NCI-H460 (cell line): ENCODE measurements around the gene TCF25. TPM values are rescaled to one million over a fixed set of nuclear protein-coding genes. Genes with fewer than 3 reads are reported as not detected.
"Not testable (repeated sequence)": the region's sequence is repeated elsewhere in the genome, so short reads cannot be mapped to it uniquely, and the experiment has no call there.

Source experiments
- DNase-seq: peaks from one replicate; pipeline ENCODE4 v3.0.0-alpha.2; 2016; ENCODE audit warnings: low read depth; ENCODE audit errors: extremely low read depth
- polyA plus RNA-seq: library from polyadenylated mRNA; depleted of rRNA; stranded (reverse); fragments of >200 nt; gene quantifications from 2 replicates; pipeline ENCODE4 v1.2.3, GENCODE V29; 2014; cell fraction: nucleus; rRNA removed
- total RNA-seq: library from RNA; depleted of rRNA; stranded (reverse); fragments of >200 nt; shearing (Covaris generic); gene quantifications from 2 replicates; pipeline ENCODE4 v1.2.3, GENCODE V29; 2014; rRNA removed

The TCF25 gene, protein sequence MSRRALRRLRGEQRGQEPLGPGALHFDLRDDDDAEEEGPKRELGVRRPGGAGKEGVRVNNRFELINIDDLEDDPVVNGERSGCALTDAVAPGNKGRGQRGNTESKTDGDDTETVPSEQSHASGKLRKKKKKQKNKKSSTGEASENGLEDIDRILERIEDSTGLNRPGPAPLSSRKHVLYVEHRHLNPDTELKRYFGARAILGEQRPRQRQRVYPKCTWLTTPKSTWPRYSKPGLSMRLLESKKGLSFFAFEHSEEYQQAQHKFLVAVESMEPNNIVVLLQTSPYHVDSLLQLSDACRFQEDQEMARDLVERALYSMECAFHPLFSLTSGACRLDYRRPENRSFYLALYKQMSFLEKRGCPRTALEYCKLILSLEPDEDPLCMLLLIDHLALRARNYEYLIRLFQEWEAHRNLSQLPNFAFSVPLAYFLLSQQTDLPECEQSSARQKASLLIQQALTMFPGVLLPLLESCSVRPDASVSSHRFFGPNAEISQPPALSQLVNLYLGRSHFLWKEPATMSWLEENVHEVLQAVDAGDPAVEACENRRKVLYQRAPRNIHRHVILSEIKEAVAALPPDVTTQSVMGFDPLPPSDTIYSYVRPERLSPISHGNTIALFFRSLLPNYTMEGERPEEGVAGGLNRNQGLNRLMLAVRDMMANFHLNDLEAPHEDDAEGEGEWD
- total RNA-seq: 70.3 and 71.4 TPM in 2 replicates
- 284 and 305 TPM in 2 replicates for polyA plus RNA-seq

- peak; percentile 84 for DNase-seq
These were observed at the start of gene TCF25 for GRCh38 chr16:89873109-89873971. TCF25 (plus strand) TSS chr16:89873592; CDS start chr16:89873668, 76 bp downstream.

- not testable (repeated sequence) for DNase-seq
These were observed 49.6 kb upstream of the TCF25 start for GRCh38 chr16:89823824-89824148.

- DNase-seq: peak; percentile 65
These were observed 46.6 kb upstream of the TCF25 start for GRCh38 chr16:89826531-89827382.

DNA sequence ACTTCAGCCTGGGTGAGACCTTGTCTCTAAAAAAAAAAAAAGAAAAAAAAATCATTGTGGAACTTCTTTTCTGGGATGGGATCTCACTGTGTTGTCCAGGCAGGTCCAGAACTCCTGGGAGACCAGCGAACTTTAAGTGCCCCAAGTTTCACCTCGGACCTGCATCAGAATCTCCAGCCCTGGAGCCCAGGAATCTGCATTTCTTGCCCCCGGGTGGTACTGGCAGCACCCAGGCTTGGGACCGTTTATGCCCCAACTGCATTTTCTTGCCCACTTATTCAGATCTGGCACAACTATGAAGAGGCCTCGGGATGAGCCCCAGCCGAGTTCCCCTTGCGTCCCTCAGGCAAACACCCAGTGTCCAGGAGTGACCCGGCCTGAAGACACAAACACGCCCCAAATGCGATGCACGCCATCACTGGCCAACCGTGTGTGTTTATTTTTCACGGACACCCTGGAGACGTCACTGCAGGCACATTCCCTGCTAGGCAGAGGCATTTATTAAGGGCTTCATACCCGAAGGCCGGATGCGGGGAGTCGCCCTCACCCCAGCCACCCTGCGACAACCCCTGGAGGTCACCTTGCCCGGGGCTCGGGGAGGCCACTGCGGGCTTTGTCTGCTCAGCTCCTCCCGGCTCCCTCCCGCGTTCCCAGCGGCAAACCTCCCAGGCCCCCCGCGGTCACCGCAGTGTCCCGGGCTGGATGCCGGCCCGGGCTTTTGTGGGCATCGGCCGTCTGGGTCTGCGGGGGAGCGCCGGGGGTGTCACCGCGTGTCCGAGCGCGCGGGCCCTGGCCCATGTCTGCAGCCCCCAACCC, 45.8 kb upstream of the TCF25 start:
- DNase-seq: peak; percentile 89

- peak; percentile 65 for DNase-seq
These were observed 45.1 kb upstream of the TCF25 start, which contains the start of gene SPIRE2 for GRCh38 chr16:89828199-89828869. SPIRE2 (plus strand) TSS chr16:89828475; CDS start chr16:89828551, 76 bp downstream.

- DNase-seq: no peak
These were observed 44.3 kb upstream of the TCF25 start for GRCh38 chr16:89828870-89829629.

DNA sequence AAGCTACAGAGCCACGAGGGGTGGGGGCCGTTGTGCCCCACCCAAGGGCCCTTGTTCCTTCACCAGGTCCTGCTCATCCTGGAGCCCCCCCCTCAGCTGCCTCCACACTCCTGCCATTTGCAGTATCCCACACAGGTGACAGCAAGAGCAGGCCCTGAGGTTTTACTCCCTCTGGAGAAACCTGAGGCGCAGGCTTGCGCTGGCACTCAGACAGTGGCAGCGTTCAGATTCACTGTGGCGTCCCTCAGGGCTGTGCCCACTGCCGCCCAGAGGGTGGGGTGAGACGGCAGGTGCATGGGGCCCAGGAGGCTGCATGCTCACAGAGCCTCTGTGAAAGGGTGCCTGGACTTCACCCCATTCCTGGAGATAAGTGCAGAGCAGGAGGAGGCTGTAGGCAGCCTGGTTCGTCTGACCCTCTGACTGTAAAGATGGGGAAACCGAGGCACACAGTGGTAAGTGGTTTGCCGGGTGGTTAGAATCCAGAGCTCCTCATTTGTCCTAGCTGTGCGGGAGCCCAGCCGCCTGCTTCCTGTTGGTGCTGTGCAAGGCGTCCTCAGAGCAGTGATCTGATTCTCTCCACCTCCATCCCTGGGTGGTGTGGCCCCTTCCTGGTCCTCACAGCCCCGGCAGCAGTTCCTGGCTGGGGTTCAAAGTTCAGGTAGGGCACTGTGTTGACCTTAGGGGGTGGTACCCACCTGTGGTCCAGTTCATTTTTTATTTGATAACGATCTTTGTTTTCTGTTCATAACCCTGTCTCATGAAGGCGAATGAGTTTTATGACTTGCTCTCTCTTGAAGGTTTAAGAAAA, 43.6 kb upstream of the TCF25 start:
- no peak for DNase-seq

GRCh38 chr16:89831810-89832328, 41.5 kb upstream of the TCF25 start:
- no peak for DNase-seq

- not testable (repeated sequence) for DNase-seq
These were observed 39.6 kb upstream of the TCF25 start for GRCh38 chr16:89833664-89834363.

- DNase-seq: not testable (repeated sequence)
These were observed 38.5 kb upstream of the TCF25 start for GRCh38 chr16:89834813-89835363.

GRCh38 chr16:89836484-89836883, 36.9 kb upstream of the TCF25 start:
- DNase-seq: not testable (repeated sequence)

DNA sequence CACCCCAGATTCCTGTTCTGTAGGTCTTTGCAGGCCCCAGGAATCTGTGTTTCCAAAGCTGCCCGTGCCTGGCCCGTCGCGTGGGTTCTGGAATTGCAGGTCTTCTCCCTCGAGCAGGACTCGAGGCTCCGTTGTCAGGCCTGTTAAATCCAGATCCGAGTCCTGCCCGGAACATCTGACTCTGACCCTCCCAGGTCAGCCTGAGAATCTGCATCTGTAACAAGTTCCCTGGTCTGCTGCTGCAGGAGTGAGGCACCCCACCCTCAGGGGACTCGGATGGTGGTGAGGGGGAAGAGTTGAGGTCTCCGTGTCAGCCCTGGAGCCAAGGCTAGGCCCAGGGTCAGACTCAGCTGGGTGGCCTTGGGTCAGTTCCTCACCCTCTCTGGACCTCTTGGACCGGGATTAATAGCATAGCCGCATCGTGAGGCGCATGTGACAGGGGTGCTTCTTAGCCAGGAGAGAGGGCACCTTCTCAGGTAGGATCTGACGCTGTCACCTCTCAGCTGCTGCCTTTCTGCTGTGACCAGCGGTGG, 36.3 kb upstream of the TCF25 start:
- no peak for DNase-seq

DNA sequence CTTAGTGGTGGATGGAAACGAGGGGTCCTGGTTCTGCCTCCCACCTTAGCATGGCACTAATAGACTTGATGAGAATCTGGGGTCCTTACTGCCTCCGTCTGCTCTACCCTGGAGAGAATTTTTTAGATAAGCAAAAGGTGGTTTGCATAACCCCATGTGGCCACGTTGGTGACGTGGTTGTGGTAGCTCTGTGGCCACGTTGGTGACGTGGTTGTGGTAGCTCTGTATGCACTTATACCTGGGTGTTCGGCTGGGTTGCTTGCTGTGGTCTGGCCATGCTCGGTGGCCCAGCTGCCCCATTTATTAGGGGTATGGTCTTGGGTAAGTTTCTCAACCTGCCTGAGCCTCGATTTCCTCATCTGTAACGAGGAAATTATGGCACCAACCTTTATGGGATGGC, 32.1 kb upstream of the TCF25 start:
- no peak for DNase-seq

- no peak for DNase-seq
These were observed 30.7 kb upstream of the TCF25 start for GRCh38 chr16:89842471-89843408.
